HepG2 (cell line): Measurements from ENCODE around the gene NTM. TPM values are rescaled to one million over a fixed set of nuclear protein-coding genes. Genes with fewer than 3 reads are reported as not detected.

ENCODE experiments used
- ATAC-seq: fragments of 200-7000 bp; cut with Tn5 transposase; 3 replicates; pipeline ENCODE4 v1.9.1; 2020; ENCODE audit warnings: mild to moderate bottlenecking, moderate library complexity
- BruUV-seq: library from RNA; stranded (reverse); fragments of 400-500 nt; replicated peaks from 2 replicates; lab custom pipeline; 2021; lab: Mats Ljungman, UMichigan
- CTCF ChIA-PET: fragments of 300-600 bp; formaldehyde crosslinking; extraction: SDS; loops from one replicate; lab custom pipeline; 2021; ENCODE audit warnings: low total read pairs, inconsistent platforms, low intra/inter-chr PET ratio; lab: Yijun Ruan, JAX
- POLR2A ChIA-PET: fragments of 350-600 bp; sonication (Branson Sonifier 250); formaldehyde crosslinking; loops from one replicate; lab custom pipeline; 2020; ENCODE audit warnings: antibody characterized with exemption, inconsistent platforms; lab: Yijun Ruan, JAX
- DNase-seq: peaks from one replicate; pipeline ENCODE4 v3.0.0-alpha.2; 2015; ENCODE audit warnings: low spot score
- FAIRE-seq: peaks from 3 replicates; lab custom pipeline; 2011; peaks lifted over from hg19 to GRCh38; lab: Jason Lieb, UNC
- H2AFZ ChIP-seq: one replicate; pipeline ENCODE4 v1.6.1; 2011; ENCODE audit warnings: low read length, inconsistent platforms
- H3K27ac ChIP-seq: fragments of 300-600 bp; 3 replicates; pipeline ENCODE4 v1.8.0; 2011; ENCODE audit warnings: mixed run types, mild to moderate bottlenecking, mixed read lengths, low read length, inconsistent platforms; ENCODE audit not compliant: insufficient read depth; ENCODE audit errors: extremely low read length
- H3K27me3 ChIP-seq, 2 experiments: fragments of 200-600 bp in 1 of 2; 2 replicates in 1 of 2; 3 replicates in 1 of 2; pipeline versions ENCODE4 v1.6.0 to v1.8.0; 2011; ENCODE audit warnings: low read length in 2 of 2, mild to moderate bottlenecking in 2 of 2, moderate library complexity in 2 of 2, inconsistent platforms in 1 of 2; ENCODE audit not compliant: insufficient read depth in 2 of 2, control insufficient read depth in 1 of 2
- H3K36me3 ChIP-seq, 2 experiments: fragments of 200-600 bp in 1 of 2; replicated peaks in 1 of 2; 2 replicates in 1 of 2; 3 replicates in 1 of 2; pipeline versions ENCODE4 v1.5.1 to v1.8.0; 2011; ENCODE audit warnings: low read length in 2 of 2, inconsistent platforms in 1 of 2; ENCODE audit not compliant: insufficient read depth in 2 of 2, control insufficient read depth in 1 of 2
- H3K4me1 ChIP-seq: 2 replicates; pipeline ENCODE4 v1.5.1; 2012; ENCODE audit warnings: low read length, inconsistent platforms; ENCODE audit not compliant: insufficient read depth
- H3K4me2 ChIP-seq: 2 replicates; pipeline ENCODE4 v1.6.0; 2011; ENCODE audit warnings: low read depth, low read length, inconsistent platforms
- H3K4me3 ChIP-seq, 3 experiments: fragments of 200-600 bp in 1 of 3; sonication (generic), shearing (Covaris generic) in 1 of 3; replicated peaks in 1 of 3; 2 replicates each; pipeline ENCODE4 v1.5.1; 2011 to 2016; ENCODE audit warnings: low read length in 3 of 3, inconsistent platforms in 2 of 3, low read depth in 2 of 3, mild to moderate bottlenecking in 2 of 3, control low read depth in 1 of 3, mixed read lengths in 1 of 3; ENCODE audit not compliant: insufficient read depth in 1 of 3
- H3K79me2 ChIP-seq: one replicate; pipeline ENCODE4 v1.6.1; 2011; ENCODE audit warnings: low read length, inconsistent platforms; ENCODE audit not compliant: insufficient read depth
- H3K9ac ChIP-seq: 2 replicates; pipeline ENCODE4 v1.6.0; 2011; ENCODE audit warnings: mild to moderate bottlenecking, low read depth, low read length, inconsistent platforms; ENCODE audit not compliant: insufficient read depth
- H3K9me3 ChIP-seq: 2 replicates; pipeline ENCODE4 v1.5.1; 2012; ENCODE audit warnings: mild to moderate bottlenecking, low read length
- H4K20me1 ChIP-seq: 2 replicates; pipeline ENCODE4 v1.6.0; 2011; ENCODE audit warnings: inconsistent platforms, mild to moderate bottlenecking, low read length, moderate library complexity; ENCODE audit not compliant: insufficient read depth
- KDM2A ChIP-seq: sonication (generic); formaldehyde crosslinking; IDR thresholded peaks from 2 replicates; pipeline ENCODE4 v1.4.0; 2020; ENCODE audit warnings: low read depth, missing genetic modification reagents, borderline replicate concordance
- MAFF ChIP-seq: IDR thresholded peaks from 2 replicates; pipeline ENCODE4 v1.6.1; 2011; ENCODE audit warnings: low read depth, low read length, improper control_type of control experiment
- MAFK ChIP-seq, 2 experiments: IDR thresholded peaks in 1 of 2; conservative IDR thresholded peaks in 1 of 2; 2 replicates each; pipeline ENCODE4 v1.6.1; 2011; ENCODE audit warnings: improper control_type of control experiment in 2 of 2, low read length in 2 of 2
- MNT ChIP-seq: fragments of 450-650 bp; IDR thresholded peaks from 2 replicates; pipeline ENCODE4 v1.6.1; 2016
- NFATC3 ChIP-seq: sonication (generic); formaldehyde crosslinking; IDR thresholded peaks from 2 replicates; pipeline ENCODE4 v1.5.1; 2020; ENCODE audit warnings: mild to moderate bottlenecking, missing genetic modification reagents
- SRSF9 ChIP-seq: fragments of 200-400 bp; formaldehyde crosslinking; IDR thresholded peaks from 2 replicates; pipeline ENCODE4 v1.6.1; 2018; ENCODE audit warnings: borderline replicate concordance, mild to moderate bottlenecking, low read depth, low read length; ENCODE audit not compliant: insufficient read depth, poor library complexity, severe bottlenecking
- ZBTB7A ChIP-seq: sonication (generic); formaldehyde crosslinking; IDR thresholded peaks from 2 replicates; pipeline ENCODE4 v1.8.0; 2022; ENCODE audit warnings: mild to moderate bottlenecking, missing genetic modification reagents
- ZBTB7B ChIP-seq: sonication (generic); formaldehyde crosslinking; IDR thresholded peaks from 2 replicates; pipeline ENCODE4 v1.4.0; 2020; ENCODE audit warnings: missing genetic modification reagents
- ZNF296 ChIP-seq: sonication (generic); formaldehyde crosslinking; conservative IDR thresholded peaks from 2 replicates; pipeline ENCODE4 v1.5.0; 2020; ENCODE audit warnings: mild to moderate bottlenecking, missing genetic modification reagents
- ZNF34 ChIP-seq: sonication (generic); formaldehyde crosslinking; IDR thresholded peaks from 2 replicates; pipeline ENCODE4 v1.4.0; 2020; ENCODE audit warnings: mild to moderate bottlenecking, missing genetic modification reagents, borderline replicate concordance
- WGBS: methylation state at CpG from one replicate; pipeline ENCODE4 v1.1.6; 2017; ENCODE audit warnings: low lambda C conversion rate; 5-methylcytosine and 5-hydroxymethylcytosine counted together
- in situ Hi-C: cut with HindIII; loops from 2 replicates; pipeline ENCODE4 v1.10.0; 2017; ENCODE audit warnings: low pct_unique_long_range_greater_than_20kb; ENCODE audit not compliant: extremely low pct_ligation_motif_present
- intact Hi-C: fragments of 100-400 bp; cut with micrococcal nuclease; formaldehyde crosslinking; loops from one replicate; pipeline ENCODE4 v1.10.0; 2022; ENCODE audit not compliant: unreplicated experiment
- polyA plus RNA-seq, 8 experiments: library from polyadenylated mRNA; depleted of rRNA in 3 of 8; stranded (reverse) in 7 of 8; unstranded in 1 of 8; fragments of >200 nt; fragmentation: Illumina TruSeq in 4 of 8; extraction: Trizol in 4 of 8; gene quantifications; 2 replicates each; pipeline versions ENCODE4 v1.2.1 to v1.2.3, GENCODE V29; 2011 to 2016; ENCODE audit warnings: low read depth in 4 of 8, missing spikeins in 1 of 8, mixed read lengths in 1 of 8; ENCODE audit not compliant: insufficient read depth in 1 of 8
- total RNA-seq, 5 experiments: library from RNA; depleted of rRNA; stranded (reverse); fragments of >200 nt; fragmentation: Illumina TruSeq; extraction: Trizol; gene quantifications; 2 replicates each; pipeline ENCODE4 v1.2.3, GENCODE V29; 2016; ENCODE audit warnings: low read depth in 1 of 5

Gene NTM
- total and polyA plus RNA-seq, 2 of the 13 experiments (the other 11 are each of a cell fraction or from before 2014, with no cell fraction given) = not detected

- TF ChIP-seq ZNF296 (CRISPR knock-in tag) = no peak
- peak; percentile 57 to 85; a peak in 3 of 4 replicates for TF ChIP-seq MAFK (conservative IDR thresholded peaks at IDR 0.05 in 1 of 2, IDR thresholded peaks at IDR 0.05 in 1 of 2; ENCODE audit: low read length in 2 of 2)
- peak; percentile 72 for TF ChIP-seq MAFF
- Histone ChIP-seq H3K4me1 (no peaks in the 10 kb centered on the region), H3K27me3 (no peaks in the 10 kb centered on the region), H3K4me3 (no peak overlapping the region), H3K4me2 (no peak overlapping the region), H3K27ac (no peak overlapping the region), H2AFZ (no peak overlapping the region), H3K79me2 (no peaks in the 10 kb centered on the region), H3K36me3 (no peaks in the 10 kb centered on the region), H3K9ac (no peak overlapping the region), H4K20me1 (no peaks in the 10 kb centered on the region), H3K9me3 (peaks cover 4% of the 10 kb centered on the region; the same call in 1 of the 2 replicates)
- intact Hi-C loops = no loop called here
- no peak for DNase-seq
- no peak for FAIRE-seq
- ChIA-PET CTCF (no interaction called here), POLR2A (no interaction called here)
- in situ Hi-C loops = loop anchor here (25.0 kb wide), 1 partner anchor 306 kb away; no protein-coding TSS in a partner anchor
- BruUV-seq = no TSS peak
- WGBS = 4% methylated on average over 1 of the region's 1 CpG
- no peak for ATAC-seq
Measured at GRCh38 chr11:132043714-132044113, 673.3 kb downstream of the NTM start.

GRCh38 chr11:132045107-132045506 is 674.7 kb downstream of the NTM start:
- no peak for ATAC-seq

More at GRCh38 chr11:132045107-132045506, 674.7 kb downstream of the NTM start:
- no peak for FAIRE-seq
- no peak for TF ChIP-seq KDM2A
- TF ChIP-seq MNT = no peak
- TF ChIP-seq SRSF9 = no peak
- no peak for TF ChIP-seq ZNF34
- no peak for TF ChIP-seq ZBTB7B (CRISPR knock-in tag)
- TF ChIP-seq ZBTB7A (CRISPR knock-in tag) = no peak
- no peak for TF ChIP-seq NFATC3 (CRISPR knock-in tag)
- Histone ChIP-seq H2AFZ (no peak overlapping the region), H3K4me3 (no peak overlapping the region), H3K4me1 (no peaks in the 10 kb centered on the region), H3K4me2 (no peak overlapping the region), H3K27ac (no peak overlapping the region), H3K27me3 (no peaks in the 10 kb centered on the region), H3K79me2 (no peaks in the 10 kb centered on the region), H3K9ac (no peak overlapping the region), H4K20me1 (no peaks in the 10 kb centered on the region), H3K9me3 (peaks cover 4% of the 10 kb centered on the region; the same call in 1 of the 2 replicates), H3K36me3 (no peaks in the 10 kb centered on the region)
- in situ Hi-C loops = loop anchor here (25.0 kb wide), 1 partner anchor 308 kb away; no protein-coding TSS in a partner anchor
- no TSS peak for BruUV-seq
- DNase-seq = no peak
- ChIA-PET CTCF (no interaction called here), POLR2A (no interaction called here)
- WGBS = 0% methylated on average over 3 of the region's 3 CpGs
- intact Hi-C loops = no loop called here
